Omental fat pad (tissue), 4 donors: Measurements from ENCODE around the gene FIBIN. TPM values are rescaled to one million over a fixed set of nuclear protein-coding genes. Genes with fewer than 3 reads are reported as not detected.

Experiments
- ATAC-seq: fragments of 150-250 bp; one replicate; pipeline ENCODE4 v1.9.1; 2016; ENCODE audit warnings: mild to moderate bottlenecking, moderate library complexity; ENCODE audit not compliant: low FRiP score
- DNase-seq: peaks from one replicate; pipeline ENCODE4 v3.0.0-alpha.2; 2019; ENCODE audit warnings: low spot score
- total RNA-seq, 4 donors: library from RNA; depleted of rRNA; stranded (reverse); fragments of >200 nt; gene quantifications; one replicate each; pipeline ENCODE4 v1.1.0, GENCODE V29; 2016
- TF ChIP-seq, protein P1 (sequence below), 3 donors: fragments of 450-650 bp; IDR thresholded peaks; one replicate each; pipeline ENCODE4 v1.5.1; 2016 to 2017; ENCODE audit warnings: antibody characterized with exemption in 3 of 3, mild to moderate bottlenecking in 3 of 3, moderate library complexity in 2 of 3

The FIBIN gene
- total RNA-seq: 10 to 100 TPM in 3 of 4 donors, 1 to 10 TPM in 1; 8.9 to 31.8 (median 24.8) TPM

DNA sequence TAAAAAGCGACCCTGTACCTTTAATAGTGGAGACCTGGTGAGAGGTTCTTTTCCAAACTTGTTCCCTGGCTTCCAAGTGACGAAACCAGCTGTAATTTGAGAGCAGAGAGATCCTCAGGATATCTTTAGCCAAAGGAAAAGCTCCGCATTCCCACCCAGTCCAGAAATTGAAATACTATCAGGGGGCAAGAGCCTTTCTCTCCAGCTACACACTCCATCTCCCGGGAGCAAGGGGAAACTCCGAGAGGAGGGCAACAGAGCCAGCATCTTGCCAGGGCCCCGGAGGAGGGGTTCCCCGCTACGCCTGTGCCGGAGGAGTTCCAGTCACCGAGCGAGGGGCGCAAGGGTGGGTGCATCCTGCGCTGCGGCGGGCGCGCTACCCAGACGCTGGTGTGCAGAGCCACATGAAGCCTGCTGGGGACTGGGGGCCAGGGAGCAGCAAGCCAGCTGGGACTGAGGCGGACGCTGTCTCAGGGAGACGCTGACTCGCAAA is at the start of gene FIBIN:
Gene FIBIN, plus strand, starts transcription at position 148 of the 493 bp plus-strand sequence. CDS start 415 bp downstream, outside the sequence.
- DNase-seq (no peak), ATAC-seq (no peak)

DNA sequence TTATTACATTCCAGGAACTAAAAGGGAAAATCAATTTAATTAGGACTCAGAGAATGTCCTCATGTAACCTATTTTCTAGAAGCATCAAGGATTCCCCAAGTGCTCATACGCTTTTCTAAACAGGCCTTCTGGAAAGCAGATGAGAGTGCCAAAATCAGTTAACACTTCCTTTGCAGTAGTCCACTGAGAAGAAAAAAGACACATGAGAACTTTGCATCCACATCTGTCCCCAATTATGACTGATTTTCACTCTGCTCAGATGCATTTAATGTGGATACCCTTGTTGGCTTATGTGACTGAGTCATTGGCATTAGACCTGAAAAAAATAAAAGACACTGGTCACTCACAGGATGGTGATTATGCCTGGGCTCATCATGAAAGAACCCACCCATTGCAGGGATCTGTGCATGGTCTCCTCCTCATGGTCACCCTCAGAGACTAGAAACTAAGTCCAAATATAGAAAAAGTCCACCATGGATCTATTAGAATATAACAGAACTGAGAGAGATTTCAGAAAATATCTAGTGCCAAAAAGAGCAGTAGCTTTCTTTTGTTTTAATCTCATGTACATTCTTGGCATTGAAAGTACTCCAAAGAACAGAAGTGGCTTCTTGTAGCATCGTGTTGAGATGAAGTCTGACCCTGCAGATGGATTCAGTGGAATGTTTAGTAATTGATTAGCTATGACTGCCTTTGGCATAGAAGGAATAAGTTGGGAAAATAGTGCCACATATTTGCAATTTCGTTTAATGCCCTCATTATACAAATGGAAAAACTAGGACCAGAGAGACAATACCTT is 48.8 kb upstream of the FIBIN start:
- TF ChIP-seq, protein P1, sequence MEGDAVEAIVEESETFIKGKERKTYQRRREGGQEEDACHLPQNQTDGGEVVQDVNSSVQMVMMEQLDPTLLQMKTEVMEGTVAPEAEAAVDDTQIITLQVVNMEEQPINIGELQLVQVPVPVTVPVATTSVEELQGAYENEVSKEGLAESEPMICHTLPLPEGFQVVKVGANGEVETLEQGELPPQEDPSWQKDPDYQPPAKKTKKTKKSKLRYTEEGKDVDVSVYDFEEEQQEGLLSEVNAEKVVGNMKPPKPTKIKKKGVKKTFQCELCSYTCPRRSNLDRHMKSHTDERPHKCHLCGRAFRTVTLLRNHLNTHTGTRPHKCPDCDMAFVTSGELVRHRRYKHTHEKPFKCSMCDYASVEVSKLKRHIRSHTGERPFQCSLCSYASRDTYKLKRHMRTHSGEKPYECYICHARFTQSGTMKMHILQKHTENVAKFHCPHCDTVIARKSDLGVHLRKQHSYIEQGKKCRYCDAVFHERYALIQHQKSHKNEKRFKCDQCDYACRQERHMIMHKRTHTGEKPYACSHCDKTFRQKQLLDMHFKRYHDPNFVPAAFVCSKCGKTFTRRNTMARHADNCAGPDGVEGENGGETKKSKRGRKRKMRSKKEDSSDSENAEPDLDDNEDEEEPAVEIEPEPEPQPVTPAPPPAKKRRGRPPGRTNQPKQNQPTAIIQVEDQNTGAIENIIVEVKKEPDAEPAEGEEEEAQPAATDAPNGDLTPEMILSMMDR (IDR thresholded peaks at IDR 0.05): no peak
- DNase-seq (no peak), ATAC-seq (no peak)

More for the DNA sequence above, at the start of gene FIBIN:
- TF ChIP-seq, protein P1 (IDR thresholded peaks at IDR 0.05): no peak

DNA sequence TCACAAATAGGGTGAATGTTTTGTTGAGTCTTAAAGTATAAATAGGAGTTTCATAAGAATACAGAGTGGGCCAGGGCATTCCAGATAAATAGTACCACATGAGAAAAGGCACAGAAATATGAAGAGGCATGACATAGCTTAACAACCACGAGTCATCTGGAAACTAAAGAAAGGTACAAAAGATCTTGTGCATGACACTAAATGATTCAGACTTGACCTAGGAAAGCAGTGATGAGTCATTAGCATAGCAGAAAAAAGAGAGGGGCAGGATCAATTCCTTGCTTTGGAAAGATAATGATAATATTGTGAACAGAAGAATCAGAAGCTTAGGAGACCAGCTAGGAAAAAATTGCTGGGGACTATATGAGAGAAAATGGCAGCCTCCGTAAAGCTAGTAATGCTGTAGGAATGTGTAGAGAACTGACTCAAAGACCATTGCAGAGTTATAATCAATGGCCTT is 47.6 kb upstream of the FIBIN start:
- TF ChIP-seq, protein P1 (IDR thresholded peaks at IDR 0.05): no peak
- DNase-seq: no peak
- ATAC-seq: no peak

DNA sequence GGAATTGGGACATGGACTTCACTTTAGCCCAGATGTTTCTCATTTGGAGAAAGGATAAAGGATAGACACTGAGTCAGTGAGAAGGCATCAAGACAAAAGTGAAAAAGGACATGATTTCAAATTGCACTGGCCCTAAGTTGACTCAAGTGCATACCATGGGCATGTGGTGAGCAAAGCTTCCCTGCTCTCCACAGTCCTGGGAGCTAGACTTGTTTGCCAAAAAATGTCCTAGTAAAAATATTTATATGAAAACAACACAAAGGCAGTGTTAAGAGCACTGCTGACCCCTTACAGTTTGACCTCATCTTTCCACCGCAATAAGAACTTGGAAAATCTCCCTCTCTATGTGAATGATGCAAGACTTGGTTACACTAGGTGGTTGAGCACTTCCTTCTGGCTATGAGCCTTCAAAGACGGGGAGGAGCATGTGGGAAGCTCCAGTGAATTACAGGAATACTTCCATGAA is 46.5 kb upstream of the FIBIN start:
- DNase-seq: no peak
- TF ChIP-seq, protein P1 (IDR thresholded peaks at IDR 0.05): no peak
- ATAC-seq: peak; percentile 92

DNA sequence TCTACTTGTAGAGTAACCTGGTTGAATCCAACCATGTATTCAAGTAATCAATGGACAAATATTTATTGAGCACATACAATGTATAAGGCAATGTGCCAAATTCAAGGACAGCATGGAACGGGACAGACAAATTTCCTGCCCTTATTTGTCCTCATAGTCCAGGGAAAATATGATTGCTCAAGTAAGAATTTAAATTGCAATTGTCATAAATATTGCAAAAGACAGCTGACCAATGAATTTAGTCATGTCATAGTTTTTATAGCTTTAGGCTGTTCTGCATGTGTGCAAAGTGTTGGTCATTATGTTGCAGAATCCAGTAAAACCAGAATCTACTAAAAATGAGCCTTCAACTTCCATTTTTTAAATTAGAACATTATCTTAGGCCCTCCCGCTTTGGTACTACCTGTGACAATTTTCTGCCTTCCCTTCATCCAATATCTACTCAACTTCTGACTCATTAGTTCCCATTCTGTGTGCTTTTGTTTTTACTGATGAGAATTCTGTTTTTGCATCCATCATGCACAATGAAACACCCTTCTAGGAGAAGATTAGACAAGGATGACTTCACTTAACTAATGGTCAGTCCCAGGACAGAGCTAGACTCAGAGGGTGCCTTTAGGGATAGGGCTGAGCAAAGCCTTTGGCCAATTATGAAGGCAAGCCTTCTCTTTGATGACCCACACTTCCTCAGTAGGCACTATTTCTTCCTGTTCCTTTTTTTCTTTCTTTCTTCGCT is 45.8 kb upstream of the FIBIN start:
- TF ChIP-seq, protein P1 (IDR thresholded peaks at IDR 0.05): no peak
- ATAC-seq (peak; percentile 28), DNase-seq (no peak)

DNA sequence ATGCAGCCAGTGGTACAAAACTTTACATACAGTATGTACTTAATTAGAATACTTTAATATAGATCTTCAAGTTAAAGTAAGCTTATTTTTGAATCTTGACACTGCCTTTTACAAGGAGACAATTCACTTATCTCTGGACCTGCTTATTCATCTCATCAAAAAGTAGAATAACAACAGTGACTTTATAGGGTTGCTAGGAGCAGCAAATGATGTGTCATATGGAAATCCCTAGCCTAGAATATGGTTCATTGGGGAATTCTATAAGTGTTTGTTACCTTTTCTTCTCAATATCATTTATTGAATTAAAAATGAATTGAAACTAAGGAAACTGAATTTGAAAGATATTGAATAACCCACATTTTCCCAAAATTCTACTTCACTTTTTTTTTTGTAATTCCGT is 45.0 kb upstream of the FIBIN start:
- TF ChIP-seq, protein P1 (IDR thresholded peaks at IDR 0.05): no peak
- ATAC-seq: no peak
- no peak for DNase-seq
